ENCODE measurements around the gene ALX4.
A peak's percentile ranks its signal among the peaks of the same experiment; 100 is the strongest.

ALX4 gene

GRCh38 chr11:44244639-44245310 is 65.2 kb downstream of the ALX4 start:
- no peak for DNase-seq (ENCODE audit: low read depth, low spot score)

DNA sequence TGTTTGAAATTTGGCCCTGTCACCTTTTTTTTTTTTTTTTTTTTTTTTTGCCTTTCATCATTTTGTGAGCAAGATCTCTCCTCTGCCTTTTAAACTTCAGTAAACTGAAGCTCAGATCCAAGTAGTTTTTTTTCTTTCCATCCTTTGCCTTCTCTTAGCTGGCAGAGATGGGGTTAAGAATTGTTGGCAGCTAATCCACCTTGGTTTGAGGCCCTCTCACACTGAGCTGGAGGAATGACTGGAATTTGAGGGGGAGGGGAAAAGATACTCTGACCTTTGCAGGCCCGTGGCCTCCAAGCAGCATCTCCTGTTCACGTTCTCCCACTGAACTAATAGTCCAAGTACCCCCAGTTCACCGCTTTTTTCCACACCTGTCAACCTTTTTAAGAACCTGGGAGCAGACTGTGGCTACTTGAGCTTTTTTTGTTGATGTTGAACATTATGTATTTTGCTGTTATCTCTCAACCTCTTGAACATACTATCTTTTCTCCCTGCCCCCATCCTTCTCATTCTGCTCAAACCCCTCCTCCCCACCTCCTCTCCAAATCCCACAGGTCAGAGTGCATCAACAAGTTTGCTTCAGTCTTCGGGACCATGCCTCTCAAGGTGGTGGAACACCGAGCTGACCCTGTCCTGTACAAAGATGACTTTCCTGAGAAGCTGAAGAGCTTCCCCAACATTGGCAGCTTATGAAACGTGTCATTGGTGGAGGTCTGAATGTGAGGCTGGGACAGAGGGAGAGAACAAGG is 66.2 kb downstream of the ALX4 start:
- peak; percentile 88 for DNase-seq (ENCODE audit: low read depth, low spot score)

- peak; percentile 62 for DNase-seq (ENCODE audit: low read depth, low spot score)
These were observed 66.9 kb downstream of the ALX4 start for GRCh38 chr11:44243086-44243485.

GRCh38 chr11:44241851-44242250 is 68.1 kb downstream of the ALX4 start:
- no peak for DNase-seq (ENCODE audit: low read depth, low spot score)

DNA sequence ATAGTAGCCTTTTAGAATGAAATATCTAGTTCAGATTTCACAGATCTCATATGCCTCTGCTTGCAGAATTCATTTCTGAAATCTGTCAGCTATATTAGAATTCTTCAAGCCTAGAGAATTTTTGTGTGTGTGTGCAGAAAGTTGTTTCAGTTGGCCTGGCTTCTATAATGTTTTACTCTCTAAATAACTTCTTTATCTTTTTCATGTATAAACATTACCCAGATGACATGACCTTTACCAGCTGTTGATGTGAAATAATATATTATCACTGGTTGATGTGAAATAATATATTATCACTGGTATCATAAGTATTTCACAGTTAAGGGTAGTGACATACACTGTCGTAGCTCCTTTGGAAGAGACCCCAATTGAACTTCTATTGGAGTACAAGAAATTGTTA is 72.8 kb downstream of the ALX4 start:
- no peak for DNase-seq (ENCODE audit: low read depth, low spot score)

GRCh38 chr11:44236296-44236695 is 73.6 kb downstream of the ALX4 start:
- DNase-seq (ENCODE audit: low read depth, low spot score) = no peak

DNA sequence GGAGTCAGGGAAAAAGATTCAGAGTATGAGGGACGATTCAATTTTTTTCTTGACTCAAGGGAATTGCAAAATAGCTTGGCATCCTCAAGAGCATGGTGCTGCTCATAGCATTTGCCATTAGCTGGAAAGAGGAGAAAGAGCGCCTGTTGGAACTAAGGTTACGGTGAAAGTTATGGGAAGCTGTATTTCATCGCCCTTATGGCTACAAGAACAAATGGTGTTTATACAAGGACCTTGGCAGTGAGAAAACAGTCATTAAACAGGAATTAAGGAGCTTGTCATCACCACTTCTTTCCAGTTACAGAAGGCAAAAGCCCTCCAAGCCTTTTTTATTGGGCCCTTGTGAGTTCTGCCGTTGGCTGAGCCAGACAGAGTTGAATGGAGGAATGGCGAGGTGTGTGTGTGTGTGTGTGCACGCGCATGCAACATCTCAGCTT is 74.2 kb downstream of the ALX4 start:
- DNase-seq (ENCODE audit: low read depth, low spot score) = no peak

DNA sequence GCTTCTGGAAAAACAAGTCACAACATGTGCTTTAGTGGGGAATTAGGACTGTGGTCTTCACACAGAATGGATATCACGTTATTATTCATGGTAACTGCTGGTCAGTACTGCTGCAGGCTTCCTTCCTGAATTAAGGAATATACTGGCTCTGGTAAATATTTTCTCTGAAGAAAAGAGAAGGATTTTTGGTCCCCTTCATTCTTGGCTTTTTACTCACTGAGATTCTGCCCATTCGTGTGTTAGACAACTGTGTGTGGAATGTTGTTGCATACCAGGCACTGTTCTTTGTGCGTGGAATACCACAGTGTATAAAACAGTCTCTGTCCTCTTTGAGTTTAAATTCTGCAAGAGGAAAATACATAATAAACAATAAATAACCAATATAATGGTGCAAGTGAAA is 80.3 kb downstream of the ALX4 start:
- no peak for DNase-seq (ENCODE audit: low read depth, low spot score)

GRCh38 chr11:44229098-44229497 is 80.8 kb downstream of the ALX4 start:
- no peak for DNase-seq (ENCODE audit: low read depth, low spot score)

DNA sequence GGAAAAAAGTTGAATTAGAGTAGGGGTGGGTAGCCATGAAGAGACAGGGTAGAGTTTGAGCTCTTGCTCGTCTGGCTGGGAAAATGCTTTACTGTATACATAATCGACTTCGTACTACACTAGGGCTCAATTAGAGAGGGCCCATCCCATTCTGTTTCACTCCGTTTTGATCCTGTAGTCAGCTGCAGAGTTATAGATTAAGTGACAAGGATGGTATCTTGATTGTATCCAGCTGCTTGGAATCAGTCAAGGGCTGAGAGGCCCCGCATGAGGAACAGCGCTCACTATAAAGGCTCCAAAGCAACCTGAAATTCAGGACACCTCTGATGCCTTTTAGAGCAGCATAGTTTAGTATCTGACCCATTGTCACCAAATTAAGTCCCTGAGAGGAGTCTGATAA is 81.6 kb downstream of the ALX4 start:
- no peak for DNase-seq (ENCODE audit: low read depth, low spot score)

- DNase-seq (ENCODE audit: low read depth, low spot score) = no peak
These were observed 83.0 kb downstream of the ALX4 start for GRCh38 chr11:44226945-44227344.

DNA sequence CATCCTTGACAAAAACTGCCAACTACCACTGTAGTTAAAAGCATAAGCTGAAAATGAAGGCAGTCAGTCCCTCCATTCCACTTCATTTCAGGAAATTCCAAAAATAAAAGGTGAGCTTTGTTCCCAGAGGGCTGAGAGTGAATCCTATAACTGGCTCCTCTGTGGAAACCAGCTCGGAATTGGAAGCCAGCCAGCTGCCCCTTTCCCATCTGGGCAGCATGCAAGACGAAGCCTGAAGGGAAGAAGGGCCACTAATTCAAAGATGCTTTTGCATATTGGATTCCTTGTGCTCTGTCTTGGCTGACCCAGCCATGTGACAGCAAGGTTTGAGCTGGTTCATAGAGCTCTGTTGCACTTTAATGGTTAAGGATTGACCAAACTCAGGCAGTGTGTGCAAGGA is 83.4 kb downstream of the ALX4 start:
- DNase-seq (ENCODE audit: low read depth, low spot score) = no peak

DNA sequence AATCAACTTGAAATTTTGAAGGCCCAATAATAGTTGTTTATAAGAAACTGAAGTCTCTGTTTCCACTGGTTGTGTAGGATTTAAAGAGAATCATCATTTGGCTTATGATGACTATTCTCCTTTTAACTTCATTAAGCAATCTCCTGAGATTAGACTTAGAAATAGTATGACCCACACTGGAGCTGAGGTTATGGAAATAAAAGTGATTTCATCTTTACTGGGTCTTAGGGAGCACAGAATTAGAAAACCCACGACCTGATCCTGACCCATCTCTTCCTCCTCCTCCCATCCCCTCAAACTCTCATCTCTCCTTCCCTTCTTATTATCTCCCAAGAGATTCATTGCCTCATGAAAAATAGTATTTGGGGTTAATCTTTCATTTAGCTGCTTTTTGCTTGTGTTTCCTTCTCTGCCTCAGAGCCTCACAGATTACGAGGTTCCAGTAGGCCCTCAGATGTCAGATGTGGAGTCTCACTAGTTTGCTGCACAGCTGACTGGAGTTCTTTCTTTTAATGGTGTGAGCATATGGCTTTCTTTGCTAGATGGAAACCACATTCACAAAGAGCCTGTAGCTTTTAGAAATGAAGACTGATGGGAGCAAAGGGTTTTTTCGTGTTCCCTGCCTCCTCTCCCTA is 85.0 kb downstream of the ALX4 start:
- no peak for DNase-seq (ENCODE audit: low read depth, low spot score)

GRCh38 chr11:44223238-44223637 is 86.7 kb downstream of the ALX4 start:
- DNase-seq (ENCODE audit: low read depth, low spot score) = no peak

DNA sequence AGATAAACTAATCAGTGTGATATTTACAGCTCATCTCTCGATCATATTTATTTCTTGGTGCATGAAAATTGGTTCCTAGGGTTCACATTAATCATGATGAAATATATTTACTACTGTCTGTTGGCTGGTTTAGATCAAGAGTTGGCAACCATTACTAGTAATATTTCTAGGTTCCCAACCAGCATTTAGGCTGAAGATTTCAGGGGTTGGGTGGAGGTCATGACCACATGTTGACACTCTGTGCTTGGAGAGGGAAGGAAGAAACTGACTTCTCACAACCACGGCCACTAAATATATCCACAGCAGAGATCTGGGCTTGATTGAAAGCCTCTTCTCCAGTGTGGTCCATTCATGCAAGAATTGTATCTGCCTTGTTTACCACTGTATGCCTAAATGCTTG is 87.9 kb downstream of the ALX4 start:
- DNase-seq (ENCODE audit: low read depth, low spot score) = no peak

GRCh38 chr11:44221456-44221855 is 88.5 kb downstream of the ALX4 start:
- no peak for DNase-seq (ENCODE audit: low read depth, low spot score)

- peak; percentile 37 for DNase-seq (ENCODE audit: low read depth, low spot score)
These were observed 89.8 kb downstream of the ALX4 start for GRCh38 chr11:44219830-44220796.

- DNase-seq (ENCODE audit: low read depth, low spot score) = no peak
These were observed 92.5 kb downstream of the ALX4 start for GRCh38 chr11:44217432-44217831.

DNA sequence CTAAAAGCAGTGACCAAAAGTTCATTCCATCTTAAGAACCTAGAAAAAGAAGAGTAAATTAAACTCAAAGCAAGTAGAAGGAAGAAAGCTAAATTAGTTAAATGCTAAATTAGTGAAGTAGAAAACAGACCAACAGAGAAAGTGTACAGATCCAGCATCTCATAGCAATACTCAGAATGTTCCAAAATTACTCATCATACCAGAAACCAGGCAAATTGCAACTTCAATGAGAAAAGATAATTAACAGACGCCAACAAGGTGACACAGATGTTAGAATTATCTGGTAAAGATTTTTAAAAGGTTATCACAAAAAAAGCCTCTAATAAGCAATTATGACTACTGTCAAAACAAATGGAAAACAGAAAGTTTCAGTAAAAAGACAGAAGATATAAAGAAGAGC is 96.8 kb downstream of the ALX4 start:
- no peak for DNase-seq (ENCODE audit: low read depth, low spot score)

DNA sequence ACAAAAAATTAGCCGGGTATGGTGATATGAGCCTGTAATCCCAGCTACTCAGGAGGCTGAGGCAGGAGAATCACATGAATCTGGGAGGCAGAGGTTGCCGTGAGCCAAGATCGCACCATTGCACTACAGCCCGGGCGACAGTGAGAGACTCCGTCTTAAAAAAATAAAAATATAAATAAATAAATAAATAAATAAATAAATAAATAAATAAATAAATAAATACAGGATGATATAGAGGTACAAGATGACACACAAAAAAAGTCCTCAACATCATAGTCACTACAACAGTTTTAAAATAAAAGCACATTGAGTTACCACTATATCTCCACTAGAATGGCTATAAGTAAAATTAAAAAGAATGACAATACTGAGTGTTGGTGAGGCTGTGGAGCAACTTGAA is 97.8 kb downstream of the ALX4 start:
- DNase-seq (ENCODE audit: low read depth, low spot score) = no peak

Measured in ELF-1 (cell line).